KMS-11 (cell line): ENCODE measurements around the gene DOK3.

Experiments
- H2AFZ ChIP-seq: fragments of 200-600 bp; sonication (generic); 2 replicates; pipeline ENCODE4 v1.6.1; 2016; ENCODE audit warnings: antibody characterized with exemption, mixed run types, low read depth
- H3K27ac ChIP-seq: fragments of 200-600 bp; sonication (generic); 2 replicates; pipeline ENCODE4 v1.6.1; 2016; ENCODE audit warnings: mild to moderate bottlenecking, mixed run types
- H3K27me3 ChIP-seq: fragments of 200-600 bp; sonication (generic); 2 replicates; pipeline ENCODE4 v1.6.1; 2017; ENCODE audit warnings: mild to moderate bottlenecking, low read depth, mixed run types, moderate library complexity; ENCODE audit not compliant: insufficient read depth
- H3K36me3 ChIP-seq: fragments of 200-600 bp; sonication (generic); 2 replicates; pipeline ENCODE4 v1.6.1; 2017; ENCODE audit warnings: mild to moderate bottlenecking, mixed run types; ENCODE audit not compliant: insufficient read depth
- H3K4me1 ChIP-seq: fragments of 200-600 bp; sonication (generic); 2 replicates; pipeline ENCODE4 v1.6.1; 2016; ENCODE audit warnings: mild to moderate bottlenecking, low read depth, mixed run types; ENCODE audit not compliant: poor library complexity, severe bottlenecking
- H3K4me2 ChIP-seq: fragments of 200-600 bp; sonication (generic); 2 replicates; pipeline ENCODE4 v1.7.0; 2016; ENCODE audit warnings: mild to moderate bottlenecking, mixed run types
- H3K4me3 ChIP-seq: fragments of 200-600 bp; sonication (generic); IDR thresholded peaks from 2 replicates; pipeline ENCODE4 v1.6.1; 2017; ENCODE audit warnings: low read depth, low read length, mixed read lengths; ENCODE audit not compliant: insufficient read depth
- H3K79me2 ChIP-seq: fragments of 200-600 bp; sonication (generic); 2 replicates; pipeline ENCODE4 v1.6.1; 2016; ENCODE audit warnings: low read depth, mixed run types; ENCODE audit not compliant: insufficient read depth
- H3K9ac ChIP-seq: fragments of 200-600 bp; sonication (generic); 2 replicates; pipeline ENCODE4 v1.6.1; 2016; ENCODE audit warnings: mild to moderate bottlenecking, mixed run types
- H4K20me1 ChIP-seq: fragments of 200-600 bp; sonication (generic); 2 replicates; pipeline ENCODE4 v1.6.1; 2016; ENCODE audit warnings: mild to moderate bottlenecking, mixed run types; ENCODE audit not compliant: insufficient read depth
- CTCF ChIP-seq: fragments of 200-600 bp; sonication (generic); conservative IDR thresholded peaks from 2 replicates; pipeline ENCODE4 v1.6.1; 2017; ENCODE audit warnings: low read depth, mild to moderate bottlenecking, antibody characterized with exemption, low read length, moderate library complexity, mixed read lengths

DOK3 gene

GRCh38 chr5:177555228-177555627, 45.6 kb upstream of the DOK3 start:
- TF ChIP-seq CTCF, result no peak
- Histone ChIP-seq H3K79me2 (peaks cover 17% of the 10 kb centered on the region; the same call in 1 of the 2 replicates), H3K9ac (no peak overlapping the region; the same call in 1 of the 2 replicates), H3K27ac (no peak overlapping the region), H3K4me3 (no peak overlapping the region), H4K20me1 (no peaks in the 10 kb centered on the region), H3K4me1 (peaks cover 13% of the 10 kb centered on the region), H3K27me3 (no peaks in the 10 kb centered on the region), H3K36me3 (no peaks in the 10 kb centered on the region), H3K4me2 (peak overlapping the region; percentile 82), H2AFZ (peak overlapping the region; percentile 97)

- Histone ChIP-seq H3K4me1 (peaks cover 13% of the 10 kb centered on the region), H3K36me3 (no peaks in the 10 kb centered on the region), H3K4me3 (no peak within 1 kb of the TSS), H3K27ac (no peak within 1 kb of the TSS), H3K4me2 (peak within 1 kb of the TSS; percentile 82), H3K9ac (peak within 1 kb of the TSS; percentile 41; the same call in 1 of the 2 replicates), H3K27me3 (no peaks in the 10 kb centered on the region), H4K20me1 (no peaks in the 10 kb centered on the region), H3K79me2 (peaks cover 19% of the 10 kb centered on the region; the same call in 1 of the 2 replicates), H2AFZ (peak within 1 kb of the TSS; percentile 97)
- TF ChIP-seq CTCF, result no peak
These were observed 45.0 kb upstream of the DOK3 start, which contains the start of gene FAM193B for GRCh38 chr5:177554474-177555111. FAM193B (minus strand) TSS chr5:177554563; CDS start chr5:177554458, 105 bp downstream.

DNA sequence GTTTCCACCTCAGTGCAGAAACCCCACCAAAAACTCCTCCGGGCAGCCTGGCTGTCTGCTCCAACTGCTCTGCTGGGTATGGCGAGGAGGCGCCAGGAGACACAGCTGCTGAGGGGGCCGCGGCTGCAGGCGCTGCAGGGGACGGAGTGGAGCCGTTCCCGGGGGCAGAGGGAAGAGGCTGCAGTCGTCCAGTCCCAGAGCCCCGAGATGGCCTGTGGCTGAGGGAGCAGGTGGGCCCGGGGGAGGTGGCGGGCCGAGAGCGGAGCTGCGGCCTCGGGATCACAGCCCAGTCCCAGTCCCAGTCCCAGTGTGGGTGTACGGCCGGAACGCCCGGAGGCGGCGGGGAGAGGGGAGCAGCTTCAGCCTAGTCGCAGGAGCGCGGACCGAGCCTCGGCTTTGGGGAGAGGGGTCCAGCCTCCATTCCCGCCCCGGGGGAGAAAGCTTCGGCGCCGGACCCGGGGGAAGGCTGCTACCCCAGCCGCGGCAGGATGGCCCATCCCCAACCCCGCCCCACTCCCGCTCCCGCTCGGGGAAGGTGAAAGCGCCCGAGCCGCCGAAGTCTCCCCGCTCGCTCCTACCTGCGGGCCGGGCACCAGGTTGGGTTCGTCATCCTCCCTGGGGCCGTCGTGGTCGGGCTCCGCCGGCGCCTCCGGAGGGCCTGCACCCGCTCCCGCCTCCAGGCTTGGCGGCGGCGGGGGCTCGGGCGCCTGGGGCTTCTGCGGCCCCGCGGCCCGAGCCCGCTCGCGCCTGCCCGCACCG, 44.2 kb upstream of the DOK3 start:
- Histone ChIP-seq H3K4me3 (no peak overlapping the region), H3K36me3 (no peaks in the 10 kb centered on the region), H3K4me1 (peaks cover 13% of the 10 kb centered on the region), H2AFZ (no peak overlapping the region), H3K79me2 (peaks cover 19% of the 10 kb centered on the region; the same call in 1 of the 2 replicates), H3K27me3 (no peaks in the 10 kb centered on the region), H4K20me1 (no peaks in the 10 kb centered on the region), H3K27ac (no peak overlapping the region), H3K9ac (peak overlapping the region; percentile 25; the same call in 1 of the 2 replicates), H3K4me2 (peak overlapping the region; percentile 51)
- no peak for TF ChIP-seq CTCF

GRCh38 chr5:177552839-177553455, 43.3 kb upstream of the DOK3 start:
- Histone ChIP-seq H4K20me1 (no peaks in the 10 kb centered on the region), H3K4me1 (peaks cover 13% of the 10 kb centered on the region), H3K36me3 (no peaks in the 10 kb centered on the region), H2AFZ (no peak overlapping the region), H3K4me2 (peak overlapping the region; percentile 51), H3K4me3 (no peak overlapping the region), H3K27ac (no peak overlapping the region), H3K27me3 (no peaks in the 10 kb centered on the region), H3K9ac (no peak overlapping the region; the same call in 1 of the 2 replicates), H3K79me2 (peaks cover 19% of the 10 kb centered on the region; the same call in 1 of the 2 replicates)
- no peak for TF ChIP-seq CTCF
